Body of pancreas (tissue), 4 donors: ENCODE results near the gene LRRC49.

Source experiments
- CTCF ChIP-seq, 7 experiments: fragments of 450-650 bp in 4 of 7; fragments of 200-600 bp in 3 of 7; sonication (generic) in 3 of 7; IDR thresholded peaks; one replicate each; pipeline ENCODE4 v1.5.1; 2016 to 2019; ENCODE audit warnings: antibody characterized with exemption in 7 of 7
- POLR2A ChIP-seq, 3 donors: fragments of 450-650 bp; IDR thresholded peaks; one replicate each; pipeline ENCODE4 v1.6.1; 2016; ENCODE audit warnings: antibody characterized with exemption in 3 of 3, mild to moderate bottlenecking in 2 of 3

GRCh38 chr15:71088155-71088554, 195.5 kb downstream of the LRRC49 start:
- no peak for TF ChIP-seq CTCF (IDR thresholded peaks at IDR 0.05)
- no peak for TF ChIP-seq POLR2A (IDR thresholded peaks at IDR 0.05)
